Measurements from ENCODE around the gene CCDC174.

DNA sequence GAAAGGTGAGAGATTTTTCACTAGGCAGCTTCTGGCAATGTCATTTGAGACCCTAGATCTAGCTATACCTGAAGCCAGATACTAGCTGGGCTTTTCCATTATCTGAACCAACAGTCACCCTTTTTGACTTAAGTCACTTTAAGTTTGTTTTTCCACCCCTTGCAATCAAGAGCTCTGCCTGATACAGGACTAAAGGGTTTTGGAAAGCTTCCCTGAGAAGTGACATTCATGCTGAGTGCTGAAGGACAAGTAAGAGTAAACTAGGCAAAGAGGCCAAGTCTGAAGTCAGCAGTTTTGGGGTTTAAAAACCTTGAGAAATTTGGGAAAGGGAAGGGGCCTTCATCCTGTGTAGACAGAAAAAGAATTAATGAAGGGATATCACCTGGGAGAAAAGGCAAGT, 27.1 kb upstream of the CCDC174 start:
- no peak for TF ChIP-seq NFRKB (IDR thresholded peaks at IDR 0.05)
- no peak for TF ChIP-seq FOXK2 (IDR thresholded peaks at IDR 0.05)
- TF ChIP-seq BHLHE40 (IDR thresholded peaks at IDR 0.05; ENCODE audit: borderline replicate concordance): no peak
- no peak for TF ChIP-seq SUZ12 (IDR thresholded peaks at IDR 0.05)
- no peak for TF ChIP-seq SP1 (IDR thresholded peaks at IDR 0.05)
- no peak for TF ChIP-seq ELF4 (IDR thresholded peaks at IDR 0.05)
- TF ChIP-seq HDGF (IDR thresholded peaks at IDR 0.05; ENCODE audit: borderline replicate concordance): no peak
- no peak for TF ChIP-seq LEF1 (IDR thresholded peaks at IDR 0.05; ENCODE audit: borderline replicate concordance)
- TF ChIP-seq ARNT (IDR thresholded peaks at IDR 0.05): no peak
- TF ChIP-seq FOXA1 (IDR thresholded peaks at IDR 0.05): no peak
- no peak for TF ChIP-seq L3MBTL2 (conservative IDR thresholded peaks at IDR 0.05)
- no peak for TF ChIP-seq CTBP1 (IDR thresholded peaks at IDR 0.05; ENCODE audit: borderline replicate concordance)
